Hepatocyte (in vitro differentiated cells): ENCODE results near the gene CRADD.

Source experiments
- CTCF ChIP-seq: fragments of 200-600 bp; sonication (generic); IDR thresholded peaks from 2 replicates; pipeline ENCODE4 v1.5.1; 2016; ENCODE audit warnings: antibody characterized with exemption, mild to moderate bottlenecking; ENCODE audit not compliant: poor library complexity
- EZH2 ChIP-seq: fragments of 200-600 bp; sonication (generic); IDR thresholded peaks from 2 replicates; pipeline ENCODE4 v1.6.1; 2016; ENCODE audit warnings: antibody characterized with exemption, mild to moderate bottlenecking, borderline replicate concordance
- EZH2phosphoT487 ChIP-seq: fragments of 200-600 bp; sonication (generic); IDR thresholded peaks from one replicate; pipeline ENCODE4 v1.6.1; 2018; ENCODE audit warnings: antibody characterized with exemption, mild to moderate bottlenecking, low read depth, moderate library complexity; ENCODE audit not compliant: unreplicated experiment, severe bottlenecking

- TF ChIP-seq CTCF (no peak), EZH2 (no peak), EZH2phosphoT487 (no peak)
Measured at GRCh38 chr12:93705237-93705636, 28.1 kb downstream of the CRADD start.
